ELF-1 (cell line): ENCODE results near the gene NKIRAS2.

Experiments used
- DNase-seq: peaks from one replicate; pipeline ENCODE4 v3.0.0-alpha.2; 2016; ENCODE audit warnings: low read depth, low spot score

NKIRAS2 gene

GRCh38 chr17:42026857-42027589 lies 7.1 kb downstream of the NKIRAS2 start:
- DNase-seq: no peak

GRCh38 chr17:42027590-42027889 lies 7.7 kb downstream of the NKIRAS2 start:
- no peak for DNase-seq

- peak; percentile 86 for DNase-seq
These were observed 8.3 kb downstream of the NKIRAS2 start for GRCh38 chr17:42027961-42028790.

- DNase-seq: no peak
These were observed 8.9 kb downstream of the NKIRAS2 start for GRCh38 chr17:42028791-42029127.

- DNase-seq: no peak
These were observed 11.7 kb downstream of the NKIRAS2 start for GRCh38 chr17:42031584-42031983.

GRCh38 chr17:42034059-42034458 lies 14.2 kb downstream of the NKIRAS2 start:
- no peak for DNase-seq

- DNase-seq: no peak
These were observed 18.5 kb downstream of the NKIRAS2 start for GRCh38 chr17:42038221-42038973.

- DNase-seq: peak; percentile 26
These were observed 20.2 kb downstream of the NKIRAS2 start for GRCh38 chr17:42039794-42040763.

- no peak for DNase-seq
These were observed 20.9 kb downstream of the NKIRAS2 start for GRCh38 chr17:42040818-42041217.

GRCh38 chr17:42041619-42042018 lies 21.7 kb downstream of the NKIRAS2 start:
- DNase-seq: no peak

GRCh38 chr17:42042598-42043319 lies 22.9 kb downstream of the NKIRAS2 start:
- DNase-seq: no peak

- no peak for DNase-seq
These were observed 25.8 kb downstream of the NKIRAS2 start for GRCh38 chr17:42045719-42046118.

GRCh38 chr17:42047343-42047742 lies 27.5 kb downstream of the NKIRAS2 start:
- no peak for DNase-seq

GRCh38 chr17:42049834-42050392 lies 30.0 kb downstream of the NKIRAS2 start:
- DNase-seq: peak; percentile 35

GRCh38 chr17:42050393-42051012 lies 30.6 kb downstream of the NKIRAS2 start, which contains the start of gene C17orf113:
Gene C17orf113 (minus strand): TSS chr17:42050601. CDS start chr17:42043376, 7,225 bp downstream.
- DNase-seq: peak; percentile 50

GRCh38 chr17:42051013-42051400 lies 31.1 kb downstream of the NKIRAS2 start:
- DNase-seq: no peak

- no peak for DNase-seq
These were observed 31.8 kb downstream of the NKIRAS2 start for GRCh38 chr17:42051645-42052044.

GRCh38 chr17:42052346-42052877 lies 32.5 kb downstream of the NKIRAS2 start:
- DNase-seq: no peak

GRCh38 chr17:42053731-42054500 lies 34.0 kb downstream of the NKIRAS2 start:
- DNase-seq: no peak
